KOPT-K1 (cell line): ENCODE measurements around the gene WDR87.

Experiments used
- H3K27ac ChIP-seq: fragments of 200-600 bp; sonication (generic); 2 replicates; pipeline ENCODE4 v1.5.1; 2016; ENCODE audit warnings: antibody characterized with exemption, mild to moderate bottlenecking, low read depth, low read length; ENCODE audit not compliant: poor library complexity, severe bottlenecking
- H3K36me3 ChIP-seq: fragments of 200-600 bp; sonication (generic); 2 replicates; pipeline ENCODE4 v1.5.1; 2017; ENCODE audit warnings: antibody characterized with exemption, mild to moderate bottlenecking, low read length, moderate library complexity; ENCODE audit not compliant: insufficient read depth
- H3K9me3 ChIP-seq: fragments of 200-600 bp; sonication (generic); 2 replicates; pipeline ENCODE4 v1.5.1; 2017; ENCODE audit warnings: antibody characterized with exemption, low read length, mild to moderate bottlenecking; ENCODE audit not compliant: insufficient read depth, poor library complexity, severe bottlenecking

The WDR87 gene

DNA sequence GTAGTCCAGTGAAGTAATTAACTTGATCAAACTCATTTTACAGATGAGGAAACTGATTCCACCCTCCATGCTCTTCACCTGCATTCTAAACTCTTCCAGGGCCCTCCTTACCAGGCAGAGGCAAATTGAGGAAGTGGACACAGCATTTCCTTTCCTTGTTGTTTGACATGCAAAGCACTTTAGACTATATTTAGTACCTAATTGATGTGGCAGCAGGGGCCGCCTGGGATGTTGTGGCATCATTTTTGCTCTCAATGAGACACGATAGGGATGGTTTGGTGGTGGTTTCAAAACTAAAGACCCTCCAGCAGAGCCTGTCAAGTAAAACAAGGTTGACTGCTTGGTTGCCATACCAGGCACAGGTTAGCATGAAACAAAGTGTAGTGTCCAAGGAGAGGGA lies 8.5 kb upstream of the WDR87 start:
- no peak overlapping the region for H3K27ac ChIP-seq
- no peaks in the 10 kb centered on the region for H3K36me3 ChIP-seq

GRCh38 chr19:37909661-37910199 lies 3.3 kb upstream of the WDR87 start:
- Histone ChIP-seq H3K36me3 (no peaks in the 10 kb centered on the region), H3K27ac (no peak overlapping the region), H3K9me3 (no peaks in the 10 kb centered on the region)

More for the DNA sequence above, 8.5 kb upstream of the WDR87 start:
- no peaks in the 10 kb centered on the region for H3K9me3 ChIP-seq

GRCh38 chr19:37907735-37908455 lies 1.5 kb upstream of the WDR87 start:
- Histone ChIP-seq H3K27ac (peak overlapping the region; percentile 78), H3K9me3 (no peaks in the 10 kb centered on the region), H3K36me3 (no peaks in the 10 kb centered on the region)

DNA sequence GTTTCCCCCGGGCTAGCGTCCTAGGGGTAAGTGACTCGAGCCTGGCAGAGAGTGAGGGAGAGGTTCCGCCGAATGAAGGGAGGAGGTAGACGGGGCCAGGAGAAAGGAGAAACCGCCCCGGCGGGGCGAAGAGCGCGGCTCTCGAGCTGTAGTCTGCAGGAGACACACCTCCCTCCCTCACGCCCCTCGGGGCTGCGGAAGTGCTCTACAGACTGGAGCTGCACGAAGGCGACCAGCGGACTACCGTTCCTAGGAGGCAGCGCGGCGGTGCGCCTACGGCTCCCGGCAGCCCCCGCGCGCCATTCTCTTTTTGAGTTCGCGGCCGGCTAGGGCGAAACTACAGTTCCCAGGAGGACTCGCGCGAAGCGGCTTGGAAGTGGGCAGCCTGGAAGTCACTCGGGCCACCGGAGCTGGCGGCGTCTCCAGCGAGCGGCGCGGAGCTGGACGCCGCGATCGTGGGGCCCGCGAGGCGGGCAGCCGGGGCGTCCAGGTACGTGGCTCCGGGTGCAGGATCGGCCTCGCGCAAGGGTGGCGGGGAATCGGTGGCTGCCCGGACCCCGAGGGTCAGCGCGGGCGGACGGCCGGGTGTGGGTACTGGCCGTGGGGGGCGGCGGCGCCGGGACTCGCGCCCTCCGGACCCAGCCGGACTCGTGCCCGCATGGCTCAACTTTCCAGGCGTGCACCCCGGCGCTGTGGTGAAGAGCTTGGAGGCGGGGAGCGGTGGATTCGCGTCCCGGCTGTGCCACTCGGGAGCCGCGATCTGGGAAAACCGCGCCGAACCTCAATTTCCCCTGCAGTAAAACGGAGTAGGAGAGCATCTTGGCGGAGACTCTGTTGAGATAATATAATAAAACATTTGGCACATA lies 708 bp upstream of the WDR87 start, which contains the start of gene SIPA1L3:
Gene SIPA1L3 (plus strand): TSS at position 340 of the 866 bp plus-strand sequence. CDS start 174,358 bp downstream, outside the sequence.
- no peaks in the 10 kb centered on the region for H3K36me3 ChIP-seq
- H3K27ac ChIP-seq: peak within 1 kb of the TSS; percentile 78
- H3K9me3 ChIP-seq: no peaks in the 10 kb centered on the region

GRCh38 chr19:37903096-37903495 lies 3.3 kb downstream of the WDR87 start:
- Histone ChIP-seq H3K9me3 (no peaks in the 10 kb centered on the region), H3K36me3 (no peaks in the 10 kb centered on the region), H3K27ac (no peak overlapping the region)

DNA sequence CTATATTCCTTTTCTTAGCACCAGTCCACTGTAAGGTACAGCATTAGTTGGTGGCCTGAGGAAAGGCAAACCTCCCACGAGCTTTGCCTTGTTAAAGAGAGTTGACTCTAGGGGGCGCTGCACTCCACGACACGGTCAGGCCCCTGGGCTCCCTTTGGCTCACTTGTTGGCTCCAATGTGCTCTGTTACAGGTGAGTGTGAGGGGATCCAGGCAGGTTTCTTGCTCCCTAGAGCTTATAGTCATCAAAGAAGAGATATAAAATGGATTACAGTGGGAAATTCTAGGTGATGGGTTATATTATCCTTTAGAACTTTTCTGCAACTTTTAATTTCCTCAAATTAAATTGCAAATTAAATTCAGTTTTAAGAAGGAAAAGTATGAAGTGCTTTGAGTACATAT lies 3.7 kb downstream of the WDR87 start:
- Histone ChIP-seq H3K27ac (no peak overlapping the region), H3K9me3 (no peaks in the 10 kb centered on the region), H3K36me3 (no peaks in the 10 kb centered on the region)

DNA sequence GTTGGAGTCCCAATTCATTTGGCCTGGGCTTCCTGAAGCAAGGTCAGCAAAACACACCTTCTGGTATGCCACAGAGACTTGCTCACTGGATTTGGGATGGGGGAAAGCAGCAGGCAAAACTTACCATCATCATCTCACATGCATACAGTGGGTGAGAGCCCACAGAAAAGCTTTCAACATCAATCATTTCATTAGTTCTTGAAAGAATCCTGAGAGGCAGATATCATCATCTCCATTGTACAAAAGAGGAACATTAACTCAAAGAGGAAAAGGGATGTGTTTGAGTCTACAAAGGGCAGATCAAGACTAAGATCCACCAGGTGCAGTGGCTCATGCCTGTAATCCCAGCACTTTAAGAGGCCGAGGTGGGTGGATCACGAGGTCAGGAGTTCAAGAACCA lies 6.4 kb downstream of the WDR87 start:
- no peaks in the 10 kb centered on the region for H3K9me3 ChIP-seq
- no peak overlapping the region for H3K27ac ChIP-seq
- H3K36me3 ChIP-seq: no peaks in the 10 kb centered on the region

GRCh38 chr19:37899453-37899852 lies 6.9 kb downstream of the WDR87 start:
- Histone ChIP-seq H3K36me3 (no peaks in the 10 kb centered on the region), H3K9me3 (no peaks in the 10 kb centered on the region), H3K27ac (no peak overlapping the region)

DNA sequence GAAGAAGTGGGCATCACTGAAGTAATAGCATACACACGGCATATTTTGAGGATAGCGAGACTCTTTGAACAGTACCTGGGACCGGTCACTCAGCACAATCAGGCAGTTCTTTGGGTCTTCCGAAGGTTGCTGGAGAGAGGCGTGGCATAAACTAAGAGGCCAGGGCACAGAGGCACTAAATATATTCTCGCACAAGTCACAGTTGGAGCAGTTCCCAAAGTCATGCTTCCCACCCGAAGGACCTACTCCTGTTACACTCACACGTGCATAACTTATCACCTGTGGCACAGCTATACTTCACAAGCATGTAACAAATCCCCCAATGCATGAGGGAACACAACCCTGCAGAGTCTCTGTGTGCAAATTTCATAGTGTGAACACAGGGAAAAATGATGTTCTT lies 10.2 kb downstream of the WDR87 start:
- Histone ChIP-seq H3K9me3 (no peaks in the 10 kb centered on the region), H3K36me3 (no peaks in the 10 kb centered on the region), H3K27ac (no peak overlapping the region)

- peaks cover 7% of the 10 kb centered on the region for H3K9me3 ChIP-seq
- no peak overlapping the region for H3K27ac ChIP-seq
- H3K36me3 ChIP-seq: no peaks in the 10 kb centered on the region
Observed at GRCh38 chr19:37893845-37894575, 12.4 kb downstream of the WDR87 start.

DNA sequence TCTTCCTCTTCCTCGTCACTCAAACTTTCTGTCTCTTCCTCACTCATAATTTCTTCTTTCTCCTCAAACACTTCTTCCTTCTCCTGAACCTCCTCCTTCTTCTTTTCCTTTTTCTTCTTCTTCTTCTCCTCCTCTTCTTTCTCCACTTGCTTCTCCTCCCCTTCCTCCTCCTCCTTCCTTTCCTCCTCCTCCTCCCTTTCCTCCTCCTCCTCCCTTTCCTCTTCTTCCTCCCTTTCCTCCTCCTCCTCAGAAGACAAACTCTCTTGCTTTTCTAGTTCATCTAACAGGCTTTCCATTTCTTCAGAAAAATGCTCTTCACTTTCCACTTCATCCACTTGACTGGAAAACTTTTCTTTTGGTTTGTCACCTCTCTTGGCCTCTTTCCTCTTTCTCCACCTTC lies 19.8 kb downstream of the WDR87 start:
- H3K27ac ChIP-seq: no peak overlapping the region
- no peaks in the 10 kb centered on the region for H3K36me3 ChIP-seq
- H3K9me3 ChIP-seq: peaks cover 35% of the 10 kb centered on the region

DNA sequence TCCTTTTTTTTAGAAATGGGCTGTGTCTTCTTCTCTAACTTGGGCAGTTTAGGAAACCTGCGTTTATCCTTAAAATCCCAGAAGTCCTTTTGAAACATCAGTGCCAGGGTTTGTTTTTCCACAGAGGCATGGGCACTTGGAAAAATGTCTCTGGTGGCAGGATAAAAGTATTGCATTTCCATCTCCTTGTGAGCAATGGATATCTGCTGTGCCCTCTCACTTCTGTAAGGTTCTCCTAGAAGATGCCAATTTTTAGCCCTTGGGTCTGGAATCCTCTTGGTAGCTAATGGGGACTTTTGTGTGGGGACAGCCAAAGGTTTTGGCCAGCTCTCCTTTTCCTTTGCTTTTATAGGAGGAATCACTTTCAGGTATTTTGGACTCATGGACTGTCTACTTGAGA lies 21.0 kb downstream of the WDR87 start:
- Histone ChIP-seq H3K27ac (no peak overlapping the region), H3K9me3 (peaks cover 41% of the 10 kb centered on the region), H3K36me3 (no peaks in the 10 kb centered on the region)

GRCh38 chr19:37877147-37877546 lies 29.2 kb downstream of the WDR87 start:
- Histone ChIP-seq H3K27ac (no peak overlapping the region), H3K36me3 (no peaks in the 10 kb centered on the region), H3K9me3 (peaks cover 17% of the 10 kb centered on the region)

DNA sequence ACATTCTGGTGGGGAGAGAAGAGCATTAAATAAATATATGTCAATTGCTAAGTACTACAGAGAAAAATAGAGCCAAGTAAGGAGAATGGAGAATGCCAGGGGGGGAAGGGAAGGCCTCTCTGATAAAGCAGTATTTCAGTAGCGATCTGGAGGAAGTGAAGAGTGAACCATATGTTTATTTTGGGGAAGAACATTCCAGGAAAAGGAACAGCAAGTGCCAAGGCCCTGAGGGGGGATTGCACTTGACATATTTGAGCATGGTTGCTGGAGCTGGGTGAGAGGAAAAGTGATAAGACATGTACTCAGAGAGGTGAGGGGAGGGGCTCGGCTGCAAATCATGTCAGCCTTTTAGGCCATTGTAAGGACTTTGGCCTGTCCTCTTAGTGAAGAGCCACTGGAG lies 30.4 kb downstream of the WDR87 start:
- Histone ChIP-seq H3K36me3 (no peaks in the 10 kb centered on the region), H3K27ac (no peak overlapping the region), H3K9me3 (peaks cover 6% of the 10 kb centered on the region)

- H3K27ac ChIP-seq: no peak overlapping the region
- H3K36me3 ChIP-seq: no peaks in the 10 kb centered on the region
Observed at GRCh38 chr19:37874784-37875183, 31.6 kb downstream of the WDR87 start.

More at GRCh38 chr19:37874784-37875183, 31.6 kb downstream of the WDR87 start:
- H3K9me3 ChIP-seq: peaks cover 6% of the 10 kb centered on the region
